Cardiac muscle cell (in vitro differentiated cells and primary cell): ENCODE measurements around the gene MORN4. TPM values are rescaled to one million over a fixed set of nuclear protein-coding genes. Genes with fewer than 3 reads are reported as not detected.

Source experiments
- DNase-seq, 2 donors: peaks; one replicate each; pipeline versions ENCODE4 v3.0.0 to v3.0.0-alpha.2; 2010 to 2017; ENCODE audit warnings: low read depth in 1 of 2, low spot score in 1 of 2
- H3K27ac ChIP-seq: fragments of 200-600 bp; sonication (generic); 2 replicates; pipeline ENCODE4 v1.5.1; 2016
- H3K27me3 ChIP-seq: fragments of 200-600 bp; sonication (generic); 2 replicates; pipeline ENCODE4 v1.6.0; 2016; ENCODE audit warnings: control low read depth
- H3K36me3 ChIP-seq: fragments of 200-600 bp; sonication (generic); 2 replicates; pipeline ENCODE4 v1.5.1; 2016; ENCODE audit warnings: control low read depth
- H3K4me1 ChIP-seq: fragments of 200-600 bp; sonication (generic); 2 replicates; pipeline ENCODE4 v1.8.1; 2017; ENCODE audit warnings: low read depth, mild to moderate bottlenecking, mixed run types
- H3K4me3 ChIP-seq: fragments of 200-600 bp; sonication (generic); 2 replicates; pipeline ENCODE4 v1.5.1; 2016; ENCODE audit warnings: mild to moderate bottlenecking
- H3K9me3 ChIP-seq: fragments of 200-600 bp; sonication (generic); 2 replicates; pipeline ENCODE4 v1.5.1; 2017; ENCODE audit warnings: low read depth, mild to moderate bottlenecking, control low read depth
- polyA plus RNA-seq: library from polyadenylated mRNA; unstranded; fragments of >200 nt; fragmentation: Nextera tagmentation; extraction: Ambion mirVana; gene quantifications from 2 replicates; pipeline ENCODE4 v1.2.1, GENCODE V29; 2016
- total RNA-seq: library from RNA; depleted of rRNA; stranded (reverse); fragments of >200 nt; gene quantifications from 2 replicates; pipeline ENCODE4 v1.2.3, GENCODE V29; 2016
- TF ChIP-seq, protein P1 (sequence below): IDR thresholded peaks from 2 replicates; pipeline ENCODE4 v1.5.1; 2012; ENCODE audit warnings: low read depth, mild to moderate bottlenecking, low read length

Gene MORN4
- total and polyA plus RNA-seq, 2 experiments from 2014 or later, result 18.7 to 48.1 TPM

DNA sequence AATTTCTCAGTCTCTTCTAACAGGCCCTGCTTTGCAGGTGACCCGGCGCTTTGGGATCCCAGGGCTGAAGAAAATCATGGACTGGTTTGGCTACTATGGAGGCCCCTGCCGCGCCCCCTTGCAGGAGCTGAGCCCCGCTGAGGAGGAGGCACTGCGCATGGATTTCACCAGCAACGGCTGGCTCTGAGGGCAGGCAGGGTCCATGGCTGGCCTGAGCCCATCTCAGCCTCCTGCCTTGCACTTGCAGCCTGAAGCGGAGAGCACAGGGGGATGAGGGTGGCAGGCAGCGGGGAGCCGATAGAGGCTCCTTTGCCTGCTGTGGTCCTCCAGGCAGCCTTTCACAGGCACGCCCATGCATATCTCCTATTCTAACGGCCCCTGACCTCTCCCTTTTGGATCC lies 21.8 kb downstream of the MORN4 start:
- no peaks in the 10 kb centered on the region for H3K9me3 ChIP-seq
- no peak overlapping the region for H3K27ac ChIP-seq
- H3K4me3 ChIP-seq, result no peak overlapping the region
- H3K27me3 ChIP-seq, result no peaks in the 10 kb centered on the region
- DNase-seq, result no peak
- TF ChIP-seq, protein P1, sequence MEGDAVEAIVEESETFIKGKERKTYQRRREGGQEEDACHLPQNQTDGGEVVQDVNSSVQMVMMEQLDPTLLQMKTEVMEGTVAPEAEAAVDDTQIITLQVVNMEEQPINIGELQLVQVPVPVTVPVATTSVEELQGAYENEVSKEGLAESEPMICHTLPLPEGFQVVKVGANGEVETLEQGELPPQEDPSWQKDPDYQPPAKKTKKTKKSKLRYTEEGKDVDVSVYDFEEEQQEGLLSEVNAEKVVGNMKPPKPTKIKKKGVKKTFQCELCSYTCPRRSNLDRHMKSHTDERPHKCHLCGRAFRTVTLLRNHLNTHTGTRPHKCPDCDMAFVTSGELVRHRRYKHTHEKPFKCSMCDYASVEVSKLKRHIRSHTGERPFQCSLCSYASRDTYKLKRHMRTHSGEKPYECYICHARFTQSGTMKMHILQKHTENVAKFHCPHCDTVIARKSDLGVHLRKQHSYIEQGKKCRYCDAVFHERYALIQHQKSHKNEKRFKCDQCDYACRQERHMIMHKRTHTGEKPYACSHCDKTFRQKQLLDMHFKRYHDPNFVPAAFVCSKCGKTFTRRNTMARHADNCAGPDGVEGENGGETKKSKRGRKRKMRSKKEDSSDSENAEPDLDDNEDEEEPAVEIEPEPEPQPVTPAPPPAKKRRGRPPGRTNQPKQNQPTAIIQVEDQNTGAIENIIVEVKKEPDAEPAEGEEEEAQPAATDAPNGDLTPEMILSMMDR, result no peak
- H3K4me1 ChIP-seq, result peaks cover 12% of the 10 kb centered on the region
- H3K36me3 ChIP-seq, result no peaks in the 10 kb centered on the region

DNA sequence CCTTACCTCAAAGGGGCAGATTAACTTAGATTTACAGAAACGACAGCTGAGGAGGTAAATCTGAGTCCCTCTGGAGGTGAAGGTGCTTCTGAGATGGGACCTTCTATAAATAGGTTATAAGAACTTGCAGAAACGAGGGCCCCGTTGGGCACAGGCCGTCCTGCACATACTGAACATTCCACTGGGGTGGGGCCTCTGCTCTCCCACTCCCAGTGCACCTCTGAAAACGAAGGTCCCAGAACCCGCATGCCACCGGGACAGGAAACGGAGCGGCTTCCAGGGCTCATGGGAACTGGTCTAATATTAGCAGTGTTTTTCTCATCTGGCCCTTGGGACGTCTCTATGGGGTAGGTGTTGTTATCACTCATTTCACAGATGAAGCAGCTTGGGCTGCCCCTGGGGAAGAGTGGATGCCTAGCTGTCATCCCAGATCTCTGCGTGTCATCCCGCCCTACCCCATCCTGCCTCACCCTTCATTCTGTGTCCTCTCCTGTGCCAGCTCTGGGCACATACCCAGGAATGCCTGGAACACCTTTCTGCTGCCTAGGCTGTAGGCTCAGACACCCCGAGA lies 24.2 kb downstream of the MORN4 start:
- Histone ChIP-seq H3K27ac (peak overlapping the region; percentile 28), H3K36me3 (no peaks in the 10 kb centered on the region), H3K9me3 (no peaks in the 10 kb centered on the region), H3K4me1 (peaks cover 12% of the 10 kb centered on the region), H3K27me3 (no peaks in the 10 kb centered on the region), H3K4me3 (no peak overlapping the region)
- peak in 1 of 2 donors; percentile 49 for DNase-seq
- TF ChIP-seq, protein P1, result no peak

DNA sequence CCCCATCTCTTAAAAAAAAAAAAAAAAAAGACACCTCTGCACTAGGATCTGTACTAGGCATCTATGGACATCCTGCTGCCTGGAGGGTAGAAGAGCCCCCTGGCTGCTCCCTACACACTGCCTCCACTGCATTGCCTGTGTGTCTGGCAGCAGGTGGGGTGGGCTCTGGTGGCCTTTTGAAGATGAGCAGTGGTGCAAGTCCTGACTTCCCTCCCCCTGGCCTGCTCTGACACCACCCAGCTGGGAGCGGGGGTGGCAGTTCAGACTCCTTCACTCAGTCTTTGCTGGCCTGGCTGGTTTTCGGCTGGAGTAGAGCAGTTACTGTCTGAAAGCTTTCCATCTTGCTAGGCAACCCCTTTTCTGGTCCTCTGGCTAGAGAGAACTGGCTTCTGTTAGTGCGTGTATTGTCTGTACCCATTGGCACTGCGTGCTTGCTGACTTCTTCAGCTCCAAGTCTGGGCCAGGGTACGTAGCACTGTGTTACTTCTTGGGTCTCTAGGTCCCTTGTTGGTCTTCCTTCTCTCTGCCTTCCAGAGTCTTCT lies 26.1 kb downstream of the MORN4 start:
- no peak for DNase-seq
- TF ChIP-seq, protein P1, result no peak

DNA sequence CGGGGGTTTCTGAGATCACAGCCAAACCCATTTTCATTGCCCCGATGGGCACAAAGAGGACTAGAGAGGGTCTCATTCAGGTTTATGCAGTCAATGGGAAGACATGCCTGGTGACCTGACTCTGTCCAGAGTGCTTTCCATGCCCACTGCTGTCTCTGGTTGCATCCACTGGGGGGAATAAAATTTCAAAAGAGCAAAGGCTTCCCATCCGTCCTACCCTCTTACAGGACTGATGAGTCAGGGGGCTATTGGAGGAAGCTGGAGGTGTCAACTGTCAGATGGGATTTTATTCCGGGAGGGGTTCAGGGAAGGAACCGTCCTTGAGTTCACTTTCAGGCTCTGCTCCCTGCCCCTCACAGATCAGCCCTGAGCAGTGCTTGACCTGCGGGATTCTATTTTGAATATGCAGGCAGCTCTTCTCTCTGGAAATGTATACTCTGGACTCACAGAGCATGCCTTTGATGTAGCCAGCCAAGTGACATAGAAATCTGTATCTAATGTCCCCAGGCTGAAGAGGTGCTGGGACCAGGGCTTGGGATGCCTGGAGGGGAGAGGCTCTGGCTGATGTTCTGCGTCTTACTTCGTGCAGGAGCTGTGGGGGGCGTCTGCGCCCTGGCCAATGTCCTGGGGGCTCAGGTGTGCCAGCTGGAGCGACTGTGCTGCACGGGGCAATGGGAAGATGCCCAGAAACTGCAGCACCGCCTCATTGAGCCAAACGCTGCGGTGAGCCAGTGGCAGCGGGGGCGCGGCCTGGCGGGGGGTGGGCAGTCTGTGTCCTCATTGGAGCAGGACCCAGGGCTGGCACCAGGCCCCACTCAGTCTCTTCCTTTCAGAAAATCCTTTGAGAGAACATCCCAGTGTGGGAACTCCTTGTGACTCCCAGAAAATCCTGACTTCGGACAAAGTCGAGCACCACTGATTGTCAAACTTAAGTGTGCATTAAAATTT lies 31.8 kb downstream of the MORN4 start:
- no peaks in the 10 kb centered on the region for H3K4me1 ChIP-seq
- no peaks in the 10 kb centered on the region for H3K36me3 ChIP-seq
- no peak overlapping the region for H3K4me3 ChIP-seq
- TF ChIP-seq, protein P1, result no peak
- DNase-seq, result peak in 1 of 2 donors; percentile 15
- no peak overlapping the region for H3K27ac ChIP-seq
- no peaks in the 10 kb centered on the region for H3K27me3 ChIP-seq
- H3K9me3 ChIP-seq, result no peaks in the 10 kb centered on the region

More for the DNA sequence above, 26.1 kb downstream of the MORN4 start:
- no peak overlapping the region for H3K27ac ChIP-seq
- H3K36me3 ChIP-seq, result no peaks in the 10 kb centered on the region
- peaks cover 12% of the 10 kb centered on the region for H3K4me1 ChIP-seq
- H3K4me3 ChIP-seq, result no peak overlapping the region
- no peaks in the 10 kb centered on the region for H3K27me3 ChIP-seq
- H3K9me3 ChIP-seq, result no peaks in the 10 kb centered on the region

DNA sequence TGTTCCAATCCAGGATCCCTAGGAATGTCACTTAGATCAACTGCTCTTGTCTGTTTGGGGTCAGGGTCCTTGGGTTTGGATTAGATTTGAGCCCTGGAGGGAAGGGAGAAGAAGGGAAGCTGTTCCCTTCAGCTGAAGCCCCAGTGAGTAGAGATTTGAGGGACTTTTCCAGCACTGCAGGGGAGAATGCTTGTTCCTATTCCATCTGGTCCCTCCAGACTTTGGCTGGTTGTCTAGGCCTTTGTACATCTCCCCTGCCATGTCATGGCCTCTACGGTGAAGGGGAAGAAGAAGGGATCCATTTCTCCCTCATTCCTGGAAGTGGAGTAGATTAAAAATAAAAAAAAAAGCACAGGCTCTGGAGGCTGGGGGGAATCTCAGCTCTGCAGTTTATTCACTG lies 32.7 kb downstream of the MORN4 start:
- no peaks in the 10 kb centered on the region for H3K4me1 ChIP-seq
- H3K4me3 ChIP-seq, result no peak overlapping the region
- no peaks in the 10 kb centered on the region for H3K36me3 ChIP-seq
- no peaks in the 10 kb centered on the region for H3K27me3 ChIP-seq
- no peaks in the 10 kb centered on the region for H3K9me3 ChIP-seq
- no peak for DNase-seq
- TF ChIP-seq, protein P1, result no peak
- H3K27ac ChIP-seq, result no peak overlapping the region
